Fibroblast of skin of left quadriceps (primary cell): ENCODE measurements around the gene KCNJ13.
A peak's percentile ranks its signal among the peaks of the same experiment; 100 is the strongest.

Experiments
- DNase-seq, 2 experiments: peaks; one replicate each; pipeline ENCODE4 v3.0.0-alpha.2; 2013; ENCODE audit warnings: low read depth in 2 of 2

Gene KCNJ13

DNA sequence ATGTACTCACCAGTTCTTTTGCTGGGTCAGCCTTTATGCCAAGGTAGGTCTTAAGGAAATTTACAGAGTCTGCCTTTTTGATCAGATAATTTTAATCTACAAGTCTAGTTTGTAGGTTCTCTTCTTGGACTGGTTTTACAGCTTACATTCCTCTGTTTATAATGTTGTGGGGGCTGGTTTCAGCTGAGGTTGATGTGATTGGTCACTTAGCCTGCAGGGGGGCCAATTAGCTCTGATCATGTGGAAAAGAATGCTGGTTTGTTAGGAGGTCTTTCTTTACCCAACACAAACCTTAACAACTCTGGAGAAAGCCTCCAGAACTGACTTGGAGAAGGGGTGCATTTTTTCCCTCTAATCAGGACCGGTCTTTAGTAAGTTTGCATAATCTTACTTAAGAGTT lies at the start of gene KCNJ13:
Gene KCNJ13, minus strand, starts transcription at position 131 of the 400 bp plus-strand sequence. CDS start 5,203 bp downstream, outside the sequence.
- no peak for DNase-seq

- no peak for DNase-seq
These were observed 41.4 kb upstream of the KCNJ13 start for GRCh38 chr2:232817756-232818155.

GRCh38 chr2:232816657-232817056 lies 40.3 kb upstream of the KCNJ13 start:
- DNase-seq, result no peak

- no peak for DNase-seq
These were observed 39.2 kb upstream of the KCNJ13 start for GRCh38 chr2:232815569-232815968.

- DNase-seq, result no peak
These were observed 34.1 kb upstream of the KCNJ13 start for GRCh38 chr2:232810444-232810843.

- no peak for DNase-seq
These were observed 33.2 kb upstream of the KCNJ13 start for GRCh38 chr2:232809349-232810124.

GRCh38 chr2:232802091-232802490 lies 25.7 kb upstream of the KCNJ13 start:
- DNase-seq, result no peak

- DNase-seq, result no peak
These were observed 23.8 kb upstream of the KCNJ13 start for GRCh38 chr2:232800166-232800565.

GRCh38 chr2:232798187-232798586 lies 21.8 kb upstream of the KCNJ13 start:
- no peak for DNase-seq

DNA sequence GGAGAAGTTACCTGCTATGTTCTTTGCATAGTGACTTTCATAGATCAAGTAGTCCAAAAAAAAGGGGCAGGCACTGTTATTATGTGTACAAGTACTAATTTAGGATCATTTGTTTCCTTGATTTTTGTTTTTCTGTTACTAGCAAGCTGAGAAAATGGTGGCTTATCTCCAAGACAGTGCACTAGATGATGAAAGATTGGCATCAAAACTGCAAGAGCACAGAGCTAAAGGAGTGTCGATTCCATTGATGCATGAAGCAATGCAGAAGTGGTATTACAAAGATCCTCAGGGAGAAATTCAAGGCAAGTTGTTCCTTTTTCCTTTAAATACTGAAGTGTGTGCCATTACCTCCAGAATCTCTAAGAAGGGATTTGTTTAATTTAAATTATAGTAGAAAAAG lies 19.6 kb upstream of the KCNJ13 start:
- DNase-seq, result peak; percentile 13 to 18

- no peak for DNase-seq
These were observed 18.6 kb upstream of the KCNJ13 start for GRCh38 chr2:232794981-232795380.

DNA sequence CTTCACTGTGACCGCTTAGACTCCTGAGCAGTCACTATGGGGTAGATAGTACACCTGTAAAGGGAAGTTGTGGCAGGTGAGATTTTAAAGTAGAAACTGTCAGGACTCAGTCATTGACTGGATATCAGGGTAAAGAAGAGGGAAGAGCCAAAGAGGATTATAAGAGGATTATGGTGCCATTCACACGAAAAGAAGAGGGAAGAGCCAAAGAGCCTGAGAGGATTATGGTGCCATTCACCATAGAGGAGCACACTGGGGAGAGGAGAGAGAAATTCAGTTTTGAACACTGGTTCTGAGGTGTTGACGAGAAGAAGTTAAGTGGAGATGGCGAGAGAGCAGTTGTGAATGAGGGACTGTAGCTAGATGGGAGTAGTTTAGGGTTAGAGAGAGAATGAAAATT lies 16.9 kb upstream of the KCNJ13 start:
- no peak for DNase-seq

DNA sequence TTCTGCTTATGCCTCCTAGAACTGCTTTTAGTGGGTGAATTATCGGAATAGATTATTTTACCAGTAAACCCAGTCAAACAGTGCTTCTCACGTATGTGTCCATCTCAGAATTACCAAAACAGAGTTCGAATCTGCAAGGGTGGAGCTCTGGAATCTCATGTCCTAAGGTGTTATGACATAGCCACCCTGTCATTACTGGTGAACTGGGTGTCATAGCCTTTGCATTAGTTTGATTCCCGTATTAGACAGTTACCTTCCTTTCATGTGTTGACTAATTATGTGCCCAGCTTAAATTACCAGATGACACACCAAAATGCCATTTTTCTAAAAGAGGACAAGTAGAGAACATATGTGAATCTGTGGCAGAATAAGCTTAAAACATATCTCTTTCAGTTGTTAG lies 15.2 kb upstream of the KCNJ13 start:
- DNase-seq, result no peak

- DNase-seq, result no peak
These were observed 12.7 kb upstream of the KCNJ13 start for GRCh38 chr2:232789082-232789481.

DNA sequence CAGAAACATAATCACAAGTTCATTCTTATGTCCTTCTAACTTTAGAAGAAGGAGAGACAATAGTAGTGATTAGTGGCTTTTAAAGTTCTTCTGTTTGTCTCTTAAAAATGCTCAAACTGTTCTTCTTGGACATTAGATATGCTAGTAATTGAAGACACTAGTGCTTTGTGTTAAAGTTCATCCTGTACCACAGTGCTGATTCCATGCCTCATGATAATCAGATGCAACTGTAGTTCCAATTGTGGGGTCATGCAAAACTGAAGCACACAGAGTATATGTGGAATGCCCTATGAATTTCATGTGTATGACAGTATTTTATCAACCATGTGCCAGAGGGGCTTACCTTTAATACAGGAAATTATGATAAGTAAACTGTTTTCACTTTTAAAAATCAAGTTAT lies 11.4 kb upstream of the KCNJ13 start:
- no peak for DNase-seq

GRCh38 chr2:232783278-232783677 lies 6.9 kb upstream of the KCNJ13 start:
- no peak for DNase-seq

DNA sequence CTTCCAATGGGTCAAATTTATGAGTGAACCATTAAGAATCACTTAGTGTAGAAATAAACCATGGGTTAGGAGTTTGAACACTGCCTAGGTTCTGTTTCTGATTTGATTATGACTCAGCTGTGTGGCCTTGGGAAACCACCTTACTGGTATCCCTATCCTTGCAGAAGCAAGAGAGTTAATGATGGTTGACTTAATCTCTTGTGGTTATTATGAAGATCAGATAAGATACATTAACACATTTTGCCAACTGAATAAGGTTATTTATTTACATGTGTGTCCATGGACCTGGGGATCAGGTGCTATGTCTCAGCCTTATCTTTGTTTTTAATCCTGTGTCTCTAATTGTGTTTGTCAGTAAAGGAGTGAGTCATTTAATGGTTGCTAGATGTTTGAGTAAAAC lies 5.4 kb upstream of the KCNJ13 start:
- DNase-seq, result peak; percentile 5 to 17

DNA sequence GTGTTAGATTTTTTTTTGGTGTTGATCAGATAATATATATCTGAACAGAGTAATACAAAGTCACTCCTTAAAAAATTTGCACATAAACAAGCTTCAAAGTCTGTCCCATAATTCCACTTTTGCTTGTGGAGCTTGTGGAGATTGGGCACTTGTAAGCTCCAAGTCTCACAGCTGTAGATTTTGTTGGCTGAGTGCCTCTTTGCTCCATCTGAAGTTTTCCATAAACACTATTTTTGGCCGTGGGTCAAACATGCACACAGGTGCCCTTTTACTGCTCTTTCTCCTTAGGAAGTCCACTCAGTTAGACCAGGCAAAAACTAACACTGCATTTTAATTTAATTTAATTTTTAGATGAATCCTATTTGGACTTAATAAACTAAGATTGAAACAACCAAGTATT lies 3.6 kb upstream of the KCNJ13 start:
- DNase-seq, result no peak

GRCh38 chr2:232779465-232779864 lies 3.1 kb upstream of the KCNJ13 start:
- no peak for DNase-seq

DNA sequence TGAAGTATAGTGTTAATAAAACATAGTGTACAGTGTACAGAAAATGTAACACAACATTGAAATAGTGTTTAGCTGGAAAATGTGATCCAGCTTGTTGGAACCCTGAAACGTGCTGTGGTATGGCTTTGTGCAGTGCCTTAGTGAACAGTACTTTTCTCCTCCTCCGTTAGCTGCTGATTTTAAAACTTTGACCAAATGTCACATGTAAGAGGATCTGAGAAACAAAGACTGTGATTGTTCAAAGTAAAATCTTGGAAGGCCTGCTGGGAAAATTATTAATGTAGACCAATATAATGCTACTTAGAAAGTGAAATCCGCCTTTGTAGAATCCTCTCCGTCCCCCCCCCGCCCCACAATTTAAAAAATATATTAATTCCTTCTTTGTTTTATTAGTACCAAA lies 911 bp upstream of the KCNJ13 start:
- no peak for DNase-seq

DNA sequence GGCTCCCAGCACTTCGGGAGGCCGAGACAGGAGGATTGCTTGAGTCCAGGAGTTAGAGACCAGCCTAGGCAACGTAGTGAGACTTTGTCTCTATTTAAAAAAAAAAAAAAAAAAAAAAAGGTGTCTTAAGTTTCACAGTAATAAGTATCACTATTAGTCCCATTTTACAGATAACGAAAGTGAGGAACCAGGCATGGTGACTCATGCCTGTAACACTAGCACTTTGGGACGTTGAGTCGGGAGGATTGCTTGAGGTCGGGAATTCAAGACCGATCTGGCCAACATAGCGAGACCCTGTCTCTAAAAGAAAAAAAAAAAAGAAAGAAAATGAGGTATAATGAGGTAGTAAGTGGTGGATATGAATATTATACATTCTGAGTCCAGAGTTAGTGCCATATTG lies 2.5 kb downstream of the KCNJ13 start:
- DNase-seq, result no peak

DNA sequence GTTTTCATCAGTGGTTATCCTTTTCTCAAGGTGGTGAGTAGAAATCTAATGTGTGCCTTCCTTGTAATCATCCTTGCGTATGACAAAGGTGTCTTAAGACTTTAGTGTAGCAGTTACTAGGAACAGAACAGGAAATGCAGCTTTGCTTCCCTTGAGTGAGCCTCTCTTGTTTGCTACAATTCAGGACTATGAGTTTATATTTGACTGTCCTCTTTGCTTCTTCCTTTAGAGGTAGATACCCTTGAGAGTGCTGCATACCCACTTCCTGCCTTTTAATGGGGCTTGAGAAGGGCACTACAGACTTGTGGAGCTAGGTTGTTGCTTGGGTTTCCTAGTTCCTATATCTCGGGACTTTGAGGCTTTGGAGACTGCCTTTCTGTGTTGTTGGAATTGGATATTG lies 3.8 kb downstream of the KCNJ13 start:
- no peak for DNase-seq

DNA sequence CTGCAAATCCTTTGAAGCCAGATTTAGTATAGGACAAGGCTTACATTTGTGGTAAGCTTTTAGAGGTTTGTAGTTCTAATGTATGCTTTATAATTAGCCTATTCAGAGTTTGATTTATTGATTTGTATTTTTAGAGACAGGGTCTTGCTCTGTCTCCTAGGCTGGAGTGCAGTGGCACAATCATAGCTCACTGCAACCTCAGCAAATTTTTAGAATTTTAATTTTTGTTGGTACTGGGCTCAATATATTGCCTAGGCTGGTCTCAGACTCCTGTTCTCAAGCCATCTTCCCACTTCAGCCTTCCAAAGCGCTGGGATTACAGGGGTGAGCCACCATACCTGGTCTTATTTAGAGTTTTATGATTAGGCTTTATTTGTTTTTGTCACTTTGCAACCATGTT lies 4.5 kb downstream of the KCNJ13 start:
- no peak for DNase-seq

DNA sequence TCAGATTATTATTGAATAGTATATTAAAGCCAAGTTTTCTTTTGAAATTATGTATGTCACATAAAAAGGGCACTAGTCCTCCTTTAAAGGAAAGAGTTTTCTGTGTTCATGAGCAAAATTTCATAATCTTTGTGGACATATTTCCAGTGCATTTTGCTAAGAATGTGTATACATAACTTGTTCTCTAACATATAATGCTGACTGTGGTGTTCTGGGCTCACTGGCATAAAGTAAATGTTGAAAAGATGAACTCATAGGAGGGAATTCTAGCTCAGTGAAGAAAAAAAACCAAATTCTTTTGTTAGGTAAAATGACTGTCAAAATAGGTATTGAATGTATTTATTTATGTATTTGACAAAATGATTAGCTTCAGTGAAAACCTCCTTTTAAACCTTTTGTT lies 6.2 kb downstream of the KCNJ13 start:
- no peak for DNase-seq
